Prostate gland (tissue), 2 donors: Measurements from ENCODE around the gene BMP8B.

ENCODE experiments used
- CTCF ChIP-seq, 4 experiments: fragments of 200-600 bp in 2 of 4; fragments of 450-650 bp in 2 of 4; sonication (generic) in 2 of 4; IDR thresholded peaks; 1 replicate in 3 of 4; 2 replicates in 1 of 4; pipeline ENCODE4 v1.5.1; 2016 to 2019; ENCODE audit warnings: antibody characterized with exemption in 4 of 4, mild to moderate bottlenecking in 2 of 4, moderate library complexity in 2 of 4
- POLR2A ChIP-seq: fragments of 450-650 bp; IDR thresholded peaks from one replicate; pipeline ENCODE4 v1.6.1; 2016; ENCODE audit warnings: antibody characterized with exemption, mild to moderate bottlenecking

- no peak for TF ChIP-seq CTCF (IDR thresholded peaks at IDR 0.05)
- TF ChIP-seq POLR2A, result no peak
Observed at GRCh38 chr1:39776400-39776713, 12.3 kb downstream of the BMP8B start.
